PC-9 (cell line): ENCODE results near the gene ERGIC1. TPM values are rescaled to one million over a fixed set of nuclear protein-coding genes. Genes with fewer than 3 reads are reported as not detected.

ENCODE experiments used
- BruUV-seq: library from RNA; stranded (reverse); fragments of 400-500 nt; replicated peaks from 2 replicates; lab custom pipeline; 2021; lab: Mats Ljungman, UMichigan
- CTCF ChIA-PET: fragments of 300-600 bp; sonication (Branson Sonifier 250); formaldehyde crosslinking; loops from one replicate; lab custom pipeline; 2022; ENCODE audit warnings: antibody characterized with exemption; lab: Charles Lee
- POLR2A ChIA-PET: fragments of 300-600 bp; sonication (Branson Sonifier 250); formaldehyde crosslinking; loops from one replicate; lab custom pipeline; 2022; ENCODE audit warnings: antibody characterized with exemption; ENCODE audit not compliant: unreplicated experiment; lab: Charles Lee
- DNase-seq, 2 experiments: peaks; one replicate each; pipeline versions ENCODE4 v3.0.0 to v3.0.0-alpha.2; 2015 to 2022; ENCODE audit warnings: mixed read lengths in 1 of 2
- H2AFZ ChIP-seq: fragments of 200-600 bp; sonication (generic); 2 replicates; pipeline ENCODE4 v1.8.1; 2017; ENCODE audit warnings: antibody characterized with exemption
- H3F3A ChIP-seq: fragments of 200-600 bp; sonication (generic); 2 replicates; pipeline ENCODE4 v1.8.1; 2017; ENCODE audit warnings: antibody characterized with exemption, mild to moderate bottlenecking, low read depth; ENCODE audit not compliant: insufficient read depth
- H3K27ac ChIP-seq: fragments of 200-600 bp; sonication (generic); 2 replicates; pipeline ENCODE4 v1.6.1; 2016; ENCODE audit warnings: mixed run types
- H3K27me3 ChIP-seq: fragments of 200-600 bp; sonication (generic); 2 replicates; pipeline ENCODE4 v1.6.1; 2016; ENCODE audit warnings: low read depth, mixed run types; ENCODE audit not compliant: insufficient read depth
- H3K36me3 ChIP-seq: fragments of 200-600 bp; sonication (generic); 2 replicates; pipeline ENCODE4 v1.6.1; 2016; ENCODE audit warnings: low read depth, mixed run types
- H3K4me1 ChIP-seq: fragments of 200-600 bp; sonication (generic); replicated peaks from 2 replicates; pipeline ENCODE4 v1.6.1; 2016; ENCODE audit warnings: mixed run types; ENCODE audit not compliant: insufficient read depth
- H3K4me2 ChIP-seq: fragments of 200-600 bp; sonication (generic); 2 replicates; pipeline ENCODE4 v1.6.1; 2017; ENCODE audit warnings: mixed run types
- H3K4me3 ChIP-seq: fragments of 200-600 bp; sonication (generic); 2 replicates; pipeline ENCODE4 v1.6.1; 2016; ENCODE audit warnings: mixed run types
- H3K79me2 ChIP-seq: fragments of 200-600 bp; sonication (generic); 2 replicates; pipeline ENCODE4 v1.6.1; 2017; ENCODE audit warnings: low read depth, mixed run types
- H3K9me2 ChIP-seq: fragments of 200-600 bp; sonication (generic); 2 replicates; pipeline ENCODE4 v1.8.1; 2017; ENCODE audit warnings: mild to moderate bottlenecking; ENCODE audit not compliant: insufficient read depth
- H3K9me3 ChIP-seq: fragments of 200-600 bp; sonication (generic); 2 replicates; pipeline ENCODE4 v1.8.1; 2016; ENCODE audit warnings: low read depth; ENCODE audit not compliant: insufficient read depth
- H4K20me1 ChIP-seq: fragments of 200-600 bp; sonication (generic); 2 replicates; pipeline ENCODE4 v1.8.1; 2017; ENCODE audit not compliant: insufficient read depth
- EZH2 ChIP-seq: fragments of 200-600 bp; sonication (generic); IDR thresholded peaks from 2 replicates; pipeline ENCODE4 v1.8.0; 2017; ENCODE audit warnings: antibody characterized with exemption, low read depth
- intact Hi-C: fragments of 100-400 bp; cut with micrococcal nuclease; formaldehyde crosslinking; loops from one replicate; pipeline ENCODE4 v1.10.0; 2022; ENCODE audit not compliant: unreplicated experiment
- total RNA-seq: library from RNA; stranded (reverse); gene quantifications from 2 replicates; pipeline ENCODE4 v1.2.3, GENCODE V29; 2021
- TF ChIP-seq, protein P1 (sequence below): fragments of 200-600 bp; sonication (generic); conservative IDR thresholded peaks from 2 replicates; pipeline ENCODE4 v1.6.1; 2017; ENCODE audit warnings: mixed run types, antibody characterized with exemption, mild to moderate bottlenecking, moderate library complexity

ERGIC1 gene
- total RNA-seq, 1 experiment from 2014 or later = 159 TPM

- no peak for DNase-seq
Observed at GRCh38 chr5:172918421-172919371, 84.6 kb downstream of the ERGIC1 start.

DNA sequence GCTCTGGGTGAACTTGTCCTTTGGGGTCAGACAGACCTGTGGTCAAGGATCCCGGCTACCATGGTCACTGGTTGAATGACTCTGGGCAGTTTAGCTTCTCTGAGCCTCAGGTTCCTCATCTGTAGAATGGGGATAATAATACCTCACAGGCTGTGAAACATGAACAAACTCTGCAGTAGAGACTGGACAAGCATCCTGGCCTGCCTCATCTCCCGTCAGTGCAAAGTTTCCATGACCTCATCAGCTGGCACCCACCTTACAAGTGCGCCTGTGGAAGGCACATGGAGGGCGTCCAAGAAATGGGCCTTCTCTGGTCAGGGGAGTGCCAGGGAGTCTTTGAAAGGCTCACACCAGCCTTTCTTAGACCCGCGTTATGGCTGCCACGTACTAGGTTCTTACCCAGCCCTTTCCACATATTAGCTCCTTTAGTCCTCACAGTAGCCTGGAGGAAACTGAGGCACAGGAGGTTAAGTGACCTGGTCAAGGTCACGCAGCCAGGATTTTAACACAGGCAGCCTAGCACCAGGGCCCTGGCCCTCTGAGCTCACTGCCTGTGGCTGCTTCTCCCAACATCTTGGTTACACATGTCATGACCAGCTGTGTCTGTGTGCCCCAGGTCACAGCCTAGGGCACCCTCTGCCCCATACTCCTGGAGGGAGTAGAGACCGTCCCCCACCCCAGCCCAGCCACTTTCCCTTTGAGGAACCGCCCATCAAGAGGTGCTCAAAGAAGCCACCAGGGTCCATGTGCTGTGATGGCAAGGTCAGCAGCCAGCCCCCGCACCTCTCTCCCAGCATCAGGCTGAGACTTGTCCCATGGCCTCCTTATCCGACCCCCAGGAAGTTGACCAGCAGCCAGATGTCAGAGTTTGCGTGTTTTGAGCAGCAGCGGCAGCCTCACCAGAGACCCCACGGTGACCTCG is 85.7 kb downstream of the ERGIC1 start:
- intact Hi-C loops = no loop called here
- Histone ChIP-seq H3K9me3 (no peaks in the 10 kb centered on the region), H3K4me3 (no peak overlapping the region), H3K4me2 (no peak overlapping the region), H3K27me3 (no peaks in the 10 kb centered on the region), H3K79me2 (no peaks in the 10 kb centered on the region), H3K9me2 (no peaks in the 10 kb centered on the region), H4K20me1 (no peaks in the 10 kb centered on the region), H3F3A (no peaks in the 10 kb centered on the region), H3K4me1 (no peaks in the 10 kb centered on the region), H3K36me3 (0 out of 2 replicates have a peak, but pooled peaks cover 3% of the 10 kb centered on the region), H2AFZ (no peak overlapping the region), H3K27ac (no peak overlapping the region)
- no peak for DNase-seq
- CTCF ChIA-PET = no interaction called here
- BruUV-seq = no TSS peak
- TF ChIP-seq, protein P1, sequence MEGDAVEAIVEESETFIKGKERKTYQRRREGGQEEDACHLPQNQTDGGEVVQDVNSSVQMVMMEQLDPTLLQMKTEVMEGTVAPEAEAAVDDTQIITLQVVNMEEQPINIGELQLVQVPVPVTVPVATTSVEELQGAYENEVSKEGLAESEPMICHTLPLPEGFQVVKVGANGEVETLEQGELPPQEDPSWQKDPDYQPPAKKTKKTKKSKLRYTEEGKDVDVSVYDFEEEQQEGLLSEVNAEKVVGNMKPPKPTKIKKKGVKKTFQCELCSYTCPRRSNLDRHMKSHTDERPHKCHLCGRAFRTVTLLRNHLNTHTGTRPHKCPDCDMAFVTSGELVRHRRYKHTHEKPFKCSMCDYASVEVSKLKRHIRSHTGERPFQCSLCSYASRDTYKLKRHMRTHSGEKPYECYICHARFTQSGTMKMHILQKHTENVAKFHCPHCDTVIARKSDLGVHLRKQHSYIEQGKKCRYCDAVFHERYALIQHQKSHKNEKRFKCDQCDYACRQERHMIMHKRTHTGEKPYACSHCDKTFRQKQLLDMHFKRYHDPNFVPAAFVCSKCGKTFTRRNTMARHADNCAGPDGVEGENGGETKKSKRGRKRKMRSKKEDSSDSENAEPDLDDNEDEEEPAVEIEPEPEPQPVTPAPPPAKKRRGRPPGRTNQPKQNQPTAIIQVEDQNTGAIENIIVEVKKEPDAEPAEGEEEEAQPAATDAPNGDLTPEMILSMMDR = no peak
- no peak for TF ChIP-seq EZH2
- POLR2A ChIA-PET = no interaction called here

More at GRCh38 chr5:172918421-172919371, 84.6 kb downstream of the ERGIC1 start:
- no peak overlapping the region for H3K4me3 ChIP-seq
- H3K36me3 ChIP-seq = 0 out of 2 replicates have a peak, but pooled peaks cover 3% of the 10 kb centered on the region
- no peaks in the 10 kb centered on the region for H3K4me1 ChIP-seq
- no peaks in the 10 kb centered on the region for H3K27me3 ChIP-seq
- TF ChIP-seq, protein P1 = no peak
- no peak for TF ChIP-seq EZH2
- intact Hi-C loops = no loop called here
- H3F3A ChIP-seq = no peaks in the 10 kb centered on the region
- H3K9me2 ChIP-seq = no peaks in the 10 kb centered on the region
- H3K9me3 ChIP-seq = no peaks in the 10 kb centered on the region
- no peaks in the 10 kb centered on the region for H4K20me1 ChIP-seq
- H3K79me2 ChIP-seq = no peaks in the 10 kb centered on the region
- POLR2A ChIA-PET = no interaction called here
- no peak overlapping the region for H3K4me2 ChIP-seq
- CTCF ChIA-PET = no interaction called here
- no peak overlapping the region for H2AFZ ChIP-seq
- no TSS peak for BruUV-seq
- H3K27ac ChIP-seq = no peak overlapping the region

- H3K36me3 ChIP-seq = 0 out of 2 replicates have a peak, but pooled peaks cover 3% of the 10 kb centered on the region
- H3K27me3 ChIP-seq = no peaks in the 10 kb centered on the region
- no peak overlapping the region for H3K4me2 ChIP-seq
- TF ChIP-seq, protein P1 = no peak
- TF ChIP-seq EZH2 = no peak
- POLR2A ChIA-PET = no interaction called here
- H3K9me2 ChIP-seq = no peaks in the 10 kb centered on the region
- no peak overlapping the region for H3K4me3 ChIP-seq
- intact Hi-C loops = no loop called here
- H3K9me3 ChIP-seq = no peaks in the 10 kb centered on the region
- CTCF ChIA-PET = no interaction called here
- no peak for DNase-seq
- no peaks in the 10 kb centered on the region for H3K4me1 ChIP-seq
- H3K27ac ChIP-seq = no peak overlapping the region
- no TSS peak for BruUV-seq
- no peaks in the 10 kb centered on the region for H3K79me2 ChIP-seq
- H4K20me1 ChIP-seq = no peaks in the 10 kb centered on the region
- no peaks in the 10 kb centered on the region for H3F3A ChIP-seq
- H2AFZ ChIP-seq = no peak overlapping the region
Observed at GRCh38 chr5:172920447-172920849, 86.4 kb downstream of the ERGIC1 start.
